Measurements from ENCODE around the gene ATCAY.
"Not testable (repeated sequence)": the region's sequence is repeated elsewhere in the genome, so short reads cannot be mapped to it uniquely, and the experiment has no call there.

The ATCAY gene

GRCh38 chr19:3945838-3946237 lies 65.4 kb downstream of the ATCAY start:
- DNase-seq (ENCODE audit: low spot score), result no peak
- TF ChIP-seq CTCF (IDR thresholded peaks at IDR 0.05; ENCODE audit: borderline replicate concordance, control extremely low read depth, extremely low read depth, insufficient read depth, missing control alignments), result no peak
- in situ Hi-C loops (cut with MboI; ENCODE audit: low sequenced_read_pairs, unreplicated experiment), result no loop called here

- DNase-seq (ENCODE audit: low spot score); in situ Hi-C loops (cut with MboI; ENCODE audit: low sequenced_read_pairs, unreplicated experiment): not testable (repeated sequence)
Observed at GRCh38 chr19:3947316-3947933, 66.9 kb downstream of the ATCAY start.

GRCh38 chr19:3949294-3949693 lies 68.8 kb downstream of the ATCAY start:
- TF ChIP-seq CTCF (IDR thresholded peaks at IDR 0.05; ENCODE audit: borderline replicate concordance, control extremely low read depth, extremely low read depth, insufficient read depth, missing control alignments), result no peak
- DNase-seq (ENCODE audit: low spot score), result no peak
- in situ Hi-C loops (cut with MboI; ENCODE audit: low sequenced_read_pairs, unreplicated experiment), result no loop called here

- in situ Hi-C loops (cut with MboI; ENCODE audit: low sequenced_read_pairs, unreplicated experiment), result no loop called here
- no peak for TF ChIP-seq CTCF (IDR thresholded peaks at IDR 0.05; ENCODE audit: borderline replicate concordance, control extremely low read depth, extremely low read depth, insufficient read depth, missing control alignments)
- no peak for DNase-seq (ENCODE audit: low spot score)
Observed at GRCh38 chr19:3949997-3950859, 69.7 kb downstream of the ATCAY start.

DNA sequence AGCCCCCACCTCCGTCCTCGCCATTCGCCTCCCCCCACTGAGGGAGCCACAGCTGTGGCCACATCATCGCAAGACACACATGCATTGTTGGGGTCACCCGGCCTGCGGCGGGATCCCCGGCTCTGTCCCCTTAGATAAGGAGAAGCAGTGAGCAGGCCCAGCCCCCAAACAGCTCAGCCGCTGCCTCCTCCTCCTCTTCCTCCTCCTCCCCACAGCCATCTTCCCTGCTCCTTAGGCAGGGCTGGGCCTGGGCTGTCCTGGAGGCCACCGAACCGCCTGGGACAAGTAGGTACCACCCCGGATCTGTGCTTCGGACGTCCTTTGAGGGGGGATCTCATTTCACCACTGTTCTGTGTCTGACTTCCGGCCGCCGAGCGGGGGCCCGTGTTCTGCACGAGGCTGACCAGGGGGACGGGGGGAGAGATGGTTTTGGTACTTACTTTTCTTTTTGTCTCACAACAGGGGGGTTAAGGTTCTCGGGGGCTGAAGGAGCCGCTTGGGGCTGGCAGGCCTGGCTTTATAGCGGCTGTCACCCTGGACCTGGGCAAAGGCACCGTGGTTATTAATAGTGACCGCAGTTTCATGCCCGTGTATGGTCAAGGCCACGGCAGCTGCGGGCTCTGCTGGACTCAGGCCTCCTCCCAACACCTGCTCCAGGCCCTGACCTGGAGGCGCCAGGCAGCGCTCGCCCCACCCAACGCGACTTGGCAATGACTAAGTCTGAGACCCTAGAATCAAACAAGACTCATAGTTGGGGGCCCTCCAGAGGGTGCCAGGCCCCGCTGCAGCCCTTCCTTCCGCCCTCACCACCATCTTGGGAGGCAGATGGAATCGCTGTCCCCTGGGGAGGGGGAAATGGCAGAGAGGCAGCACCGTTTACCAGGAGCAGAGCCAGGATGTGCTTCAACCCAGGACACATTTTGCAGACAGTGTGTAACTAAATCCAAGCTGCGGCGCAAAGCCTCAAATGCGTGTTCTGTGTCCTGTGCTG lies 70.7 kb downstream of the ATCAY start:
- TF ChIP-seq CTCF (IDR thresholded peaks at IDR 0.05; ENCODE audit: borderline replicate concordance, control extremely low read depth, extremely low read depth, insufficient read depth, missing control alignments), result no peak
- in situ Hi-C loops (cut with MboI; ENCODE audit: low sequenced_read_pairs, unreplicated experiment), result no loop called here
- peak; percentile 62 for DNase-seq (ENCODE audit: low spot score)

GRCh38 chr19:3952755-3953276 lies 72.3 kb downstream of the ATCAY start:
- DNase-seq (ENCODE audit: low spot score); in situ Hi-C loops (cut with MboI; ENCODE audit: low sequenced_read_pairs, unreplicated experiment): not testable (repeated sequence)

- in situ Hi-C loops (cut with MboI; ENCODE audit: low sequenced_read_pairs, unreplicated experiment), result no loop called here
- DNase-seq (ENCODE audit: low spot score), result no peak
- no peak for TF ChIP-seq CTCF (IDR thresholded peaks at IDR 0.05; ENCODE audit: borderline replicate concordance, control extremely low read depth, extremely low read depth, insufficient read depth, missing control alignments)
Observed at GRCh38 chr19:3954107-3954506, 73.6 kb downstream of the ATCAY start.

- in situ Hi-C loops (cut with MboI; ENCODE audit: low sequenced_read_pairs, unreplicated experiment); DNase-seq (ENCODE audit: low spot score): not testable (repeated sequence)
Observed at GRCh38 chr19:3955276-3955675, 74.8 kb downstream of the ATCAY start.

Measured in GM13976 (cell line).